HEK293 (cell line): ENCODE measurements around the gene STRN.

Source experiments
- HOXA7 ChIP-seq: sonication (generic); formaldehyde crosslinking; IDR thresholded peaks from 2 replicates; pipeline ENCODE4 v1.8.1; 2022; ENCODE audit warnings: missing genetic modification reagents, borderline replicate concordance
- KLF1 ChIP-seq: fragments of 450-650 bp; formaldehyde crosslinking; IDR thresholded peaks from 2 replicates; pipeline ENCODE4 v1.5.1; 2016; ENCODE audit warnings: missing biosample characterization, missing genetic modification characterization
- SP2 ChIP-seq: fragments of 450-650 bp; formaldehyde crosslinking; IDR thresholded peaks from 2 replicates; pipeline ENCODE4 v1.5.1; 2016; ENCODE audit warnings: missing biosample characterization, missing genetic modification characterization
- ZNF223 ChIP-seq: fragments of 450-650 bp; formaldehyde crosslinking; IDR thresholded peaks from 2 replicates; pipeline ENCODE4 v1.5.1; 2016; ENCODE audit warnings: missing biosample characterization, missing genetic modification characterization
- ZNF571 ChIP-seq: fragments of 450-650 bp; formaldehyde crosslinking; IDR thresholded peaks from 2 replicates; pipeline ENCODE4 v1.5.0; 2017; ENCODE audit warnings: missing biosample characterization, missing genetic modification characterization
- ZNF670 ChIP-seq: fragments of 450-650 bp; formaldehyde crosslinking; IDR thresholded peaks from 2 replicates; pipeline ENCODE4 v1.5.1; 2016; ENCODE audit warnings: missing biosample characterization, missing genetic modification characterization, low read depth
- ZNF830 ChIP-seq: fragments of 450-650 bp; IDR thresholded peaks from 2 replicates; pipeline ENCODE4 v1.5.0; 2018; ENCODE audit warnings: missing biosample characterization, missing genetic modification characterization, low read depth, mild to moderate bottlenecking, moderate library complexity
- TF ChIP-seq, protein P1 (sequence below): fragments of 450-650 bp; formaldehyde crosslinking; IDR thresholded peaks from 2 replicates; pipeline ENCODE4 v1.5.1; 2016; ENCODE audit warnings: missing biosample characterization, missing genetic modification characterization
- TF ChIP-seq, protein P2 (sequence below): fragments of 450-650 bp; formaldehyde crosslinking; IDR thresholded peaks from 2 replicates; pipeline ENCODE4 v1.5.1; 2016; ENCODE audit warnings: missing biosample characterization, missing genetic modification characterization, low read depth
- TF ChIP-seq, protein P3 (sequence below): fragments of 450-650 bp; formaldehyde crosslinking; IDR thresholded peaks from 2 replicates; pipeline ENCODE4 v1.5.1; 2017; ENCODE audit warnings: missing biosample characterization, missing genetic modification characterization
- TF ChIP-seq, protein P4 (sequence below): sonication (generic); formaldehyde crosslinking; IDR thresholded peaks from 2 replicates; pipeline ENCODE4 v1.8.1; 2022; ENCODE audit warnings: mild to moderate bottlenecking, moderate library complexity, missing genetic modification reagents

DNA sequence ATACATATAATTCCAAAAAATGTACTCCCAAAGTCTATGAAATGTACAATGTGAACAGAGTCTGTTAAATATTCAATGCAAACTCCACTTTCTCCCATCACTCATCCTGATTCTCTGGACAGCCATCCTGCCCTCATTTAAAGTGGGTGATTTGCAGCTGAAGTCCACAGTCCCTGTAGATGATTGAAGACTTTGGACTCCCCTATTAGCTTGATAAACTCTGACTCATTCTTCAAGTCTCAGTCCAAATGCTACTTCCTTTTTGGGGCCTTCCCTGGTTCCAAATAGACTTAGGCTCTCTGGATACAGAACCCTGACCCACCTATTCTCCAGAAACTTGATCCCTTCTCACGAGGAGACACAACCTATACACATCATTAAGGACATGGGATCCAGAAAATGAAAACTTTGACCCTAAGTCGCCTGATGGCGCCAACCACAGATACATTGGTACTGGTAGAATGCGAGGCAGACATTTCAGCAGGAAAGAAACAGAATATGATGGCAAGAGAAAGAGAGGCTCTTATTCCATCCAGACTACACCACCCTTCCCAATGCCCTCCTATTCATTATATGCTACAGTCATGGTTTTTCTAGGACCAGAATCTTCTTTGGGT is 147.1 kb downstream of the STRN start:
- TF ChIP-seq, protein P1, sequence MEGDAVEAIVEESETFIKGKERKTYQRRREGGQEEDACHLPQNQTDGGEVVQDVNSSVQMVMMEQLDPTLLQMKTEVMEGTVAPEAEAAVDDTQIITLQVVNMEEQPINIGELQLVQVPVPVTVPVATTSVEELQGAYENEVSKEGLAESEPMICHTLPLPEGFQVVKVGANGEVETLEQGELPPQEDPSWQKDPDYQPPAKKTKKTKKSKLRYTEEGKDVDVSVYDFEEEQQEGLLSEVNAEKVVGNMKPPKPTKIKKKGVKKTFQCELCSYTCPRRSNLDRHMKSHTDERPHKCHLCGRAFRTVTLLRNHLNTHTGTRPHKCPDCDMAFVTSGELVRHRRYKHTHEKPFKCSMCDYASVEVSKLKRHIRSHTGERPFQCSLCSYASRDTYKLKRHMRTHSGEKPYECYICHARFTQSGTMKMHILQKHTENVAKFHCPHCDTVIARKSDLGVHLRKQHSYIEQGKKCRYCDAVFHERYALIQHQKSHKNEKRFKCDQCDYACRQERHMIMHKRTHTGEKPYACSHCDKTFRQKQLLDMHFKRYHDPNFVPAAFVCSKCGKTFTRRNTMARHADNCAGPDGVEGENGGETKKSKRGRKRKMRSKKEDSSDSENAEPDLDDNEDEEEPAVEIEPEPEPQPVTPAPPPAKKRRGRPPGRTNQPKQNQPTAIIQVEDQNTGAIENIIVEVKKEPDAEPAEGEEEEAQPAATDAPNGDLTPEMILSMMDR (tag by site-specific recombination): no peak
- TF ChIP-seq SP2: no peak
- TF ChIP-seq, protein P2, sequence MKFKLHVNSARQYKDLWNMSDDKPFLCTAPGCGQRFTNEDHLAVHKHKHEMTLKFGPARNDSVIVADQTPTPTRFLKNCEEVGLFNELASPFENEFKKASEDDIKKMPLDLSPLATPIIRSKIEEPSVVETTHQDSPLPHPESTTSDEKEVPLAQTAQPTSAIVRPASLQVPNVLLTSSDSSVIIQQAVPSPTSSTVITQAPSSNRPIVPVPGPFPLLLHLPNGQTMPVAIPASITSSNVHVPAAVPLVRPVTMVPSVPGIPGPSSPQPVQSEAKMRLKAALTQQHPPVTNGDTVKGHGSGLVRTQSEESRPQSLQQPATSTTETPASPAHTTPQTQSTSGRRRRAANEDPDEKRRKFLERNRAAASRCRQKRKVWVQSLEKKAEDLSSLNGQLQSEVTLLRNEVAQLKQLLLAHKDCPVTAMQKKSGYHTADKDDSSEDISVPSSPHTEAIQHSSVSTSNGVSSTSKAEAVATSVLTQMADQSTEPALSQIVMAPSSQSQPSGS (tag by site-specific recombination): no peak
- no peak for TF ChIP-seq ZNF670
- TF ChIP-seq HOXA7 (CRISPR knock-in tag): no peak
- no peak for TF ChIP-seq ZNF830 (tag by site-specific recombination)
- TF ChIP-seq, protein P3, sequence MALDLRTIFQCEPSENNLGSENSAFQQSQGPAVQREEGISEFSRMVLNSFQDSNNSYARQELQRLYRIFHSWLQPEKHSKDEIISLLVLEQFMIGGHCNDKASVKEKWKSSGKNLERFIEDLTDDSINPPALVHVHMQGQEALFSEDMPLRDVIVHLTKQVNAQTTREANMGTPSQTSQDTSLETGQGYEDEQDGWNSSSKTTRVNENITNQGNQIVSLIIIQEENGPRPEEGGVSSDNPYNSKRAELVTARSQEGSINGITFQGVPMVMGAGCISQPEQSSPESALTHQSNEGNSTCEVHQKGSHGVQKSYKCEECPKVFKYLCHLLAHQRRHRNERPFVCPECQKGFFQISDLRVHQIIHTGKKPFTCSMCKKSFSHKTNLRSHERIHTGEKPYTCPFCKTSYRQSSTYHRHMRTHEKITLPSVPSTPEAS (tag by site-specific recombination): no peak
- no peak for TF ChIP-seq ZNF223 (tag by site-specific recombination)
- no peak for TF ChIP-seq ZNF571 (tag by site-specific recombination)
- TF ChIP-seq, protein P4, sequence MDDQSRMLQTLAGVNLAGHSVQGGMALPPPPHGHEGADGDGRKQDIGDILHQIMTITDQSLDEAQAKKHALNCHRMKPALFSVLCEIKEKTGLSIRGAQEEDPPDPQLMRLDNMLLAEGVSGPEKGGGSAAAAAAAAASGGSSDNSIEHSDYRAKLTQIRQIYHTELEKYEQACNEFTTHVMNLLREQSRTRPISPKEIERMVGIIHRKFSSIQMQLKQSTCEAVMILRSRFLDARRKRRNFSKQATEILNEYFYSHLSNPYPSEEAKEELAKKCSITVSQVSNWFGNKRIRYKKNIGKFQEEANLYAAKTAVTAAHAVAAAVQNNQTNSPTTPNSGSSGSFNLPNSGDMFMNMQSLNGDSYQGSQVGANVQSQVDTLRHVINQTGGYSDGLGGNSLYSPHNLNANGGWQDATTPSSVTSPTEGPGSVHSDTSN (CRISPR knock-in tag): no peak
- no peak for TF ChIP-seq KLF1
